ENCODE measurements around the gene TGFBR2.

Gene TGFBR2

GRCh38 chr3:30608598-30608947 is 2.2 kb downstream of the TGFBR2 start:
- H3K36me3 ChIP-seq = no peaks in the 10 kb centered on the region
- H3K27me3 ChIP-seq (ENCODE audit: insufficient read depth, low read depth, severe bottlenecking) = peaks cover 13% of the 10 kb centered on the region
- TF ChIP-seq CTCF (IDR thresholded peaks at IDR 0.05; ENCODE audit: low read depth, low read length) = no peak
- no peak overlapping the region for H3K4me3 ChIP-seq (ENCODE audit: low read depth, low read length)
- no peaks in the 10 kb centered on the region for H3K9me3 ChIP-seq (ENCODE audit: severe bottlenecking)
- DNase-seq = no peak
- no peak overlapping the region for H3K27ac ChIP-seq

- Histone ChIP-seq H3K4me3 (ENCODE audit: low read depth, low read length) (no peak overlapping the region), H3K9me3 (ENCODE audit: severe bottlenecking) (no peaks in the 10 kb centered on the region), H3K27ac (no peak overlapping the region), H3K27me3 (ENCODE audit: insufficient read depth, low read depth, severe bottlenecking) (peaks cover 13% of the 10 kb centered on the region), H3K36me3 (no peaks in the 10 kb centered on the region)
- DNase-seq = no peak
- TF ChIP-seq CTCF (IDR thresholded peaks at IDR 0.05; ENCODE audit: low read depth, low read length) = no peak
Observed at GRCh38 chr3:30609930-30610701, 3.7 kb downstream of the TGFBR2 start.

GRCh38 chr3:30610702-30611368 is 4.4 kb downstream of the TGFBR2 start:
- Histone ChIP-seq H3K4me3 (ENCODE audit: low read depth, low read length) (no peak overlapping the region), H3K27ac (no peak overlapping the region), H3K36me3 (no peaks in the 10 kb centered on the region), H3K27me3 (ENCODE audit: insufficient read depth, low read depth, severe bottlenecking) (peaks cover 13% of the 10 kb centered on the region), H3K9me3 (ENCODE audit: severe bottlenecking) (no peaks in the 10 kb centered on the region)
- DNase-seq = no peak
- TF ChIP-seq CTCF (IDR thresholded peaks at IDR 0.05; ENCODE audit: low read depth, low read length) = no peak

- Histone ChIP-seq H3K9me3 (ENCODE audit: severe bottlenecking) (no peaks in the 10 kb centered on the region), H3K27me3 (ENCODE audit: insufficient read depth, low read depth, severe bottlenecking) (peaks cover 6% of the 10 kb centered on the region), H3K27ac (no peak overlapping the region), H3K4me3 (ENCODE audit: low read depth, low read length) (no peak overlapping the region), H3K36me3 (no peaks in the 10 kb centered on the region)
- TF ChIP-seq CTCF (IDR thresholded peaks at IDR 0.05; ENCODE audit: low read depth, low read length) = no peak
- DNase-seq = no peak
Observed at GRCh38 chr3:30611613-30612436, 5.4 kb downstream of the TGFBR2 start.

- no peak overlapping the region for H3K4me3 ChIP-seq (ENCODE audit: low read depth, low read length)
- no peaks in the 10 kb centered on the region for H3K36me3 ChIP-seq
- no peaks in the 10 kb centered on the region for H3K9me3 ChIP-seq (ENCODE audit: severe bottlenecking)
- H3K27me3 ChIP-seq (ENCODE audit: insufficient read depth, low read depth, severe bottlenecking) = no peaks in the 10 kb centered on the region
- DNase-seq = no peak
- no peak for TF ChIP-seq CTCF (IDR thresholded peaks at IDR 0.05; ENCODE audit: low read depth, low read length)
- H3K27ac ChIP-seq = no peak overlapping the region
Observed at GRCh38 chr3:30612437-30613132, 6.2 kb downstream of the TGFBR2 start.

All from WERI-Rb-1 (cell line).